GM12801 (cell line): Measurements from ENCODE around the gene IL20.

Experiments
- CTCF ChIP-seq: IDR thresholded peaks from one replicate; pipeline ENCODE4 v1.5.1; 2011; ENCODE audit warnings: control low read depth; ENCODE audit not compliant: insufficient read length; ENCODE audit errors: extremely low read depth

The IL20 gene

GRCh38 chr1:206834217-206834616 lies 31.2 kb upstream of the IL20 start:
- no peak for TF ChIP-seq CTCF

GRCh38 chr1:206834711-206835110 lies 30.7 kb upstream of the IL20 start:
- TF ChIP-seq CTCF = no peak

GRCh38 chr1:206835186-206835585 lies 30.2 kb upstream of the IL20 start:
- no peak for TF ChIP-seq CTCF

GRCh38 chr1:206836111-206836510 lies 29.3 kb upstream of the IL20 start:
- TF ChIP-seq CTCF = no peak

GRCh38 chr1:206839006-206839560 lies 26.3 kb upstream of the IL20 start:
- TF ChIP-seq CTCF = no peak

- no peak for TF ChIP-seq CTCF
Observed at GRCh38 chr1:206839857-206840256, 25.6 kb upstream of the IL20 start.

GRCh38 chr1:206841609-206842323 lies 23.7 kb upstream of the IL20 start:
- TF ChIP-seq CTCF = no peak
